Breast epithelium (tissue), 4 donors: ENCODE measurements around the gene LRIG3. TPM values are rescaled to one million over a fixed set of nuclear protein-coding genes. Genes with fewer than 3 reads are reported as not detected.

ENCODE experiments used
- DNase-seq, 2 donors: peaks; one replicate each; pipeline ENCODE4 v3.0.0-alpha.2; 2019; ENCODE audit warnings: low spot score in 2 of 2
- H3K27ac ChIP-seq, 2 donors: fragments of 200-600 bp; sonication (generic) in 1 of 2; one replicate each; pipeline ENCODE4 v1.5.1; 2016 to 2019; ENCODE audit warnings: mild to moderate bottlenecking in 1 of 2
- H3K27me3 ChIP-seq, 2 donors: fragments of 200-600 bp; sonication (generic) in 1 of 2; one replicate each; pipeline versions ENCODE4 v1.5.1 to v1.6.0; 2017 to 2019; ENCODE audit warnings: control low read depth in 1 of 2, mild to moderate bottlenecking in 1 of 2
- H3K36me3 ChIP-seq: fragments of 200-600 bp; one replicate; pipeline ENCODE4 v1.5.1; 2019
- H3K4me1 ChIP-seq, 2 donors: fragments of 200-600 bp; sonication (generic); one replicate each; pipeline ENCODE4 v1.5.1; 2016 to 2019; ENCODE audit warnings: control low read depth in 1 of 2
- H3K4me3 ChIP-seq, 3 donors: fragments of 200-600 bp; sonication (generic); 1 replicate in 2 of 3; 2 replicates in 1 of 3; pipeline ENCODE4 v1.5.1; 2016 to 2019; ENCODE audit warnings: mild to moderate bottlenecking in 3 of 3, moderate library complexity in 2 of 3
- H3K9me3 ChIP-seq, 2 donors: fragments of 200-600 bp; sonication (generic) in 1 of 2; one replicate each; pipeline ENCODE4 v1.5.1; 2016 to 2019; ENCODE audit warnings: control low read depth in 1 of 2
- POLR2A ChIP-seq: fragments of 450-650 bp; IDR thresholded peaks from one replicate; pipeline ENCODE4 v1.6.1; 2016; ENCODE audit warnings: antibody characterized with exemption, mild to moderate bottlenecking, moderate library complexity
- POLR2AphosphoS5 ChIP-seq, 3 donors: sonication (generic); formaldehyde crosslinking; IDR thresholded peaks; one replicate each; pipeline ENCODE4 v1.6.1; 2017; ENCODE audit warnings: antibody characterized with exemption in 3 of 3
- intact Hi-C: fragments of 100-400 bp; cut with DNase I; formaldehyde crosslinking; loops from one replicate; pipeline ENCODE4 v1.15.1; 2023; ENCODE audit warnings: low total_unique reads
- total RNA-seq, 3 donors: library from RNA; depleted of rRNA; stranded (reverse); fragments of >200 nt; gene quantifications; one replicate each; pipeline ENCODE4 v1.1.0, GENCODE V29; 2016
- TF ChIP-seq, protein P1 (sequence below), 3 donors: fragments of 450-650 bp; IDR thresholded peaks; one replicate each; pipeline ENCODE4 v1.5.1; 2016 to 2017; ENCODE audit warnings: antibody characterized with exemption in 3 of 3, mild to moderate bottlenecking in 3 of 3, moderate library complexity in 3 of 3

The LRIG3 gene
- total RNA-seq, 3 donors from 2014 or later, result 116 to 139 (median 125) TPM

DNA sequence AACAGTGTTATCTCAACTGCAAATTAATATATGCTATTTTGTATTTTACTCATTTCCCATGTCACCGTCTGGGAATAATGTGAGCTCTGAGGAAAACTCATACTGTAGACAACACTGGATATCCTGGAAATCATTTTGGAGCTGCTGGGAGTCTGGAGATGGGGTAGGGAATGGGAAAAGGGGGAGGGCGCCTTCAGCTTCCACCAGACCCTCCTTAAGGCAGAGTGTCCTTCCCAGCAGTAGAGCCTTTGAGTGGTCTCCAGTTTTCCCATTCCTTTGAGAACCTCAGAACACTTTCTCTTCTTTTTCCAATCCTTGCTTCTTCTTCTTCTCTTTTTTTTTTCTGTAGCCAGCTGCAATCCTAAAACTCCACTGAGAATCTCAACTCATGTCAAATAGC is 5.4 kb upstream of the LRIG3 start:
- TF ChIP-seq POLR2A (no peak), POLR2AphosphoS5 (IDR thresholded peaks at IDR 0.05) (no peak)
- TF ChIP-seq, protein P1, sequence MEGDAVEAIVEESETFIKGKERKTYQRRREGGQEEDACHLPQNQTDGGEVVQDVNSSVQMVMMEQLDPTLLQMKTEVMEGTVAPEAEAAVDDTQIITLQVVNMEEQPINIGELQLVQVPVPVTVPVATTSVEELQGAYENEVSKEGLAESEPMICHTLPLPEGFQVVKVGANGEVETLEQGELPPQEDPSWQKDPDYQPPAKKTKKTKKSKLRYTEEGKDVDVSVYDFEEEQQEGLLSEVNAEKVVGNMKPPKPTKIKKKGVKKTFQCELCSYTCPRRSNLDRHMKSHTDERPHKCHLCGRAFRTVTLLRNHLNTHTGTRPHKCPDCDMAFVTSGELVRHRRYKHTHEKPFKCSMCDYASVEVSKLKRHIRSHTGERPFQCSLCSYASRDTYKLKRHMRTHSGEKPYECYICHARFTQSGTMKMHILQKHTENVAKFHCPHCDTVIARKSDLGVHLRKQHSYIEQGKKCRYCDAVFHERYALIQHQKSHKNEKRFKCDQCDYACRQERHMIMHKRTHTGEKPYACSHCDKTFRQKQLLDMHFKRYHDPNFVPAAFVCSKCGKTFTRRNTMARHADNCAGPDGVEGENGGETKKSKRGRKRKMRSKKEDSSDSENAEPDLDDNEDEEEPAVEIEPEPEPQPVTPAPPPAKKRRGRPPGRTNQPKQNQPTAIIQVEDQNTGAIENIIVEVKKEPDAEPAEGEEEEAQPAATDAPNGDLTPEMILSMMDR (IDR thresholded peaks at IDR 0.05), result no peak
- Histone ChIP-seq H3K27me3 (no peaks in the 10 kb centered on the region), H3K36me3 (no peaks in the 10 kb centered on the region), H3K9me3 (no peaks in the 10 kb centered on the region), H3K4me1 (no peaks in the 10 kb centered on the region), H3K27ac (no peak overlapping the region), H3K4me3 (no peak overlapping the region)
- intact Hi-C loops, result no loop called here
- DNase-seq, result no peak

DNA sequence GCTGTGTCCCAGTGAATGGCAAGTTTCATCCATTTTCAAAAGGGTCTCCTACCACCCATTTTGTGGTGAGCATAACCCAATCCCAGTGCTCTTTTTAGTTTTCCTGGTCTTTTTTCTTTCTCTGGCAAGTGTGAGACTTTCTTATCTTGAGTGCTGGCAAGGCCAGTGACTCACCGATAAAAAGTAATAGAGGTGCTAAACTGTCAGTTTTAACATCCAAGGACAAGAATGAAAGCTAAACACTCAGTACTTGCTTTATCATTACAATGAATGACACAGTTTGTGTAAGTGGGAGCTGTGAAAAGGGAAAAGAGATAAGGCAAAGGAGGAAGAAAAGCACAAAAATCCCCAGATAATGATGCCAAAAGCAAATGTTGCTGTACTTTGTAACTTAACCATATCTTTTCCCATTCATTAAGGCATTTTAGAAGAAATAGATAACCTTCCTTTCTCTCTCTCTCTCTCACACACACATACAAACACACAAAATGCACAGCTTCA is 4.9 kb upstream of the LRIG3 start:
- TF ChIP-seq POLR2A, result no peak
- TF ChIP-seq, protein P1 (IDR thresholded peaks at IDR 0.05), result no peak
- no peak for TF ChIP-seq POLR2AphosphoS5 (IDR thresholded peaks at IDR 0.05)
- H3K27ac ChIP-seq, result no peak overlapping the region
- intact Hi-C loops, result no loop called here
- no peaks in the 10 kb centered on the region for H3K36me3 ChIP-seq
- no peaks in the 10 kb centered on the region for H3K4me1 ChIP-seq
- no peaks in the 10 kb centered on the region for H3K9me3 ChIP-seq
- DNase-seq, result no peak
- H3K27me3 ChIP-seq, result no peaks in the 10 kb centered on the region
- no peak overlapping the region for H3K4me3 ChIP-seq

DNA sequence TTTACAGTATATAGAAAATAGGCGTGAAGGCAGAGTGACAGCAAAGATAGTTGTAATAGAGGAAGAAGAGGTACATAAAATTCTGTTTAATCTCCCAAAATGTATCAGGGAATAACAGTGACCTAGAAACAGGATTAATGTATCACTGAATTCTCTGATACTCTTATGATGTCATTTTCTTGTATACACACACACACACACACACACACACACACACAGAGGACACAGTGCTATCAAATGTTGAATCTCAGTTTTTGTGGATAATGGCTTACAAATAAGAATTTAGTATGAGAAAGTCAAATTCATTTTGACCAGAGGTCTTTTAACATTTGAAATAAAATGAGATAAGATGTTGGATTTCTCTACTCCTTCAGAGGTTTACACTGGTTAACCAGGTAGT is 4.3 kb upstream of the LRIG3 start:
- Histone ChIP-seq H3K27ac (no peak overlapping the region), H3K4me3 (no peak overlapping the region), H3K36me3 (no peaks in the 10 kb centered on the region), H3K9me3 (no peaks in the 10 kb centered on the region), H3K4me1 (no peaks in the 10 kb centered on the region), H3K27me3 (no peaks in the 10 kb centered on the region)
- no peak for DNase-seq
- TF ChIP-seq, protein P1 (IDR thresholded peaks at IDR 0.05), result no peak
- no peak for TF ChIP-seq POLR2AphosphoS5 (IDR thresholded peaks at IDR 0.05)
- TF ChIP-seq POLR2A, result no peak
- intact Hi-C loops, result no loop called here

DNA sequence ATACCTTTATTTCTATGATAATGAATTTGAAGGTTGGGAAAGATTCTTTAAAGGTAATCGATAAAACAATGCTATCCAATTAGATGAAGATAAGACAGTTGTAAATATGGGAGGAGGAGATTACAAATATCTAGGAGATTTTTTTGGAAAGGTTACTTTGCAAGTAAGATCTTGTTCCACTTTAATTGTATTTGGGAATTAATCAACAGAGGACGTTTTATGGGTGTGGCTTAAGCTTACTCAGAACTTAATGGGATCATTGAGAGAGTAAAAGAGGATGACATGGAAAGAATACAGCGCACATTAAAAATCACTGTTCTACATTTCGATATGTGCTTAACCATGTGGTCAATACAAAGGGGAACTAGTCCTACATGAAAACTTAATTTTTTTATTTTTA is 3.5 kb upstream of the LRIG3 start:
- H3K27me3 ChIP-seq, result no peaks in the 10 kb centered on the region
- intact Hi-C loops, result no loop called here
- H3K4me1 ChIP-seq, result no peaks in the 10 kb centered on the region
- TF ChIP-seq POLR2A (no peak), POLR2AphosphoS5 (IDR thresholded peaks at IDR 0.05) (no peak)
- TF ChIP-seq, protein P1 (IDR thresholded peaks at IDR 0.05), result no peak
- H3K9me3 ChIP-seq, result no peaks in the 10 kb centered on the region
- H3K4me3 ChIP-seq, result no peak overlapping the region
- no peak for DNase-seq
- no peaks in the 10 kb centered on the region for H3K36me3 ChIP-seq
- H3K27ac ChIP-seq, result no peak overlapping the region

DNA sequence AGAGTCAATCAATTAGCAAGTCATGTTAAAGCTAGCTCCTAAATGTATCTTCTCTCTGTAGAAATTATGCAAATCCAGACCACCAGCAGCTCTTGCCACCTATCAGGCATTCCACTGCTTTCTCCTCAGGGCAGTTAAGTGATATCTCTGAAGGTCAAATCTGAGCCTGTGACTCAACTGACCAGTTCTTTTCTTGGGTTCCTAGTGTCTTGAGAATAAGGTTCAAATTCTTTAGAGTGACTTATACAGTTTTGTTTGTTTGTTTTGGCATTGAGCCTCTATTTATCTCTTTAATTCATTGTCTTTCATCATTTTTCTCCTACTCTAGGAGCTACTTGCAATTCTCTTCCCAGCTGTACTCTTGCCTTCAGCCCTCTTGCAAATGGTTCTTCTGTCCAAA is 2.5 kb upstream of the LRIG3 start:
- intact Hi-C loops, result no loop called here
- Histone ChIP-seq H3K4me1 (no peaks in the 10 kb centered on the region), H3K27ac (no peak overlapping the region), H3K9me3 (no peaks in the 10 kb centered on the region), H3K27me3 (no peaks in the 10 kb centered on the region), H3K4me3 (no peak overlapping the region), H3K36me3 (no peaks in the 10 kb centered on the region)
- TF ChIP-seq, protein P1 (IDR thresholded peaks at IDR 0.05), result no peak
- TF ChIP-seq POLR2A (no peak), POLR2AphosphoS5 (IDR thresholded peaks at IDR 0.05) (no peak)
- no peak for DNase-seq
